NCI-H2171 (cell line): ENCODE measurements around the gene GATAD2B.
"Not testable (repeated sequence)": the region's sequence is repeated elsewhere in the genome, so short reads cannot be mapped to it uniquely, and the experiment has no call there.

Source experiments
- DNase-seq: peaks from one replicate; lab custom pipeline; 2025; lab: John Stamatoyannopoulos, UW

The GATAD2B gene

GRCh38 chr1:153888533-153888932, 34.2 kb downstream of the GATAD2B start:
- no peak for DNase-seq

GRCh38 chr1:153886127-153886526, 36.6 kb downstream of the GATAD2B start:
- no peak for DNase-seq

GRCh38 chr1:153883223-153883622, 39.5 kb downstream of the GATAD2B start:
- DNase-seq, result no peak

GRCh38 chr1:153882296-153882912, 40.4 kb downstream of the GATAD2B start:
- DNase-seq, result no peak

- DNase-seq, result peak; percentile 79
Observed at GRCh38 chr1:153881751-153882150, 41.0 kb downstream of the GATAD2B start.

- peak; percentile 95 for DNase-seq
Observed at GRCh38 chr1:153880962-153881361, 41.8 kb downstream of the GATAD2B start.

- DNase-seq, result no peak
Observed at GRCh38 chr1:153880024-153880423, 42.7 kb downstream of the GATAD2B start.

- DNase-seq, result no peak
Observed at GRCh38 chr1:153877112-153877511, 45.7 kb downstream of the GATAD2B start.

- DNase-seq, result no peak
Observed at GRCh38 chr1:153872934-153873333, 49.8 kb downstream of the GATAD2B start.

GRCh38 chr1:153872331-153872730, 50.4 kb downstream of the GATAD2B start:
- no peak for DNase-seq

- DNase-seq, result no peak
Observed at GRCh38 chr1:153869486-153869885, 53.3 kb downstream of the GATAD2B start.

- DNase-seq, result no peak
Observed at GRCh38 chr1:153866045-153866850, 56.5 kb downstream of the GATAD2B start.

GRCh38 chr1:153860285-153860684, 62.5 kb downstream of the GATAD2B start:
- no peak for DNase-seq

GRCh38 chr1:153857505-153857904, 65.3 kb downstream of the GATAD2B start:
- no peak for DNase-seq

- DNase-seq, result no peak
Observed at GRCh38 chr1:153856763-153857162, 66.0 kb downstream of the GATAD2B start.

GRCh38 chr1:153852170-153852569, 70.6 kb downstream of the GATAD2B start:
- no peak for DNase-seq

GRCh38 chr1:153849487-153850185, 73.1 kb downstream of the GATAD2B start:
- DNase-seq, result no peak

- no peak for DNase-seq
Observed at GRCh38 chr1:153848805-153849204, 74.0 kb downstream of the GATAD2B start.

GRCh38 chr1:153845158-153845557, 77.6 kb downstream of the GATAD2B start:
- no peak for DNase-seq

- DNase-seq, result not testable (repeated sequence)
Observed at GRCh38 chr1:153844349-153844748, 78.4 kb downstream of the GATAD2B start.

GRCh38 chr1:153842006-153842471, 80.7 kb downstream of the GATAD2B start:
- DNase-seq, result peak; percentile 39

- no peak for DNase-seq
Observed at GRCh38 chr1:153841463-153841994, 81.2 kb downstream of the GATAD2B start.

- not testable (repeated sequence) for DNase-seq
Observed at GRCh38 chr1:153840774-153841173, 82.0 kb downstream of the GATAD2B start.
